HepG2 (cell line): ENCODE data around the gene CMIP. TPM values are rescaled to one million over a fixed set of nuclear protein-coding genes. Genes with fewer than 3 reads are reported as not detected.

ENCODE experiments used
- KAT7 ChIP-seq: IDR thresholded peaks from 2 replicates; pipeline ENCODE4 v1.6.1; 2018; ENCODE audit warnings: borderline replicate concordance, missing compliant biosample characterization
- KDM5A ChIP-seq: fragments of 200-600 bp; sonication (generic); IDR thresholded peaks from 2 replicates; pipeline ENCODE4 v1.7.0; 2018; ENCODE audit warnings: antibody characterized with exemption, mild to moderate bottlenecking, low read length, borderline replicate concordance
- MEF2D ChIP-seq: sonication (generic); formaldehyde crosslinking; IDR thresholded peaks from 2 replicates; pipeline ENCODE4 v1.5.1; 2020; ENCODE audit warnings: mild to moderate bottlenecking, missing genetic modification reagents
- MTA1 ChIP-seq: sonication (generic); formaldehyde crosslinking; IDR thresholded peaks from 2 replicates; pipeline ENCODE4 v1.4.0; 2020; ENCODE audit warnings: missing genetic modification reagents, mild to moderate bottlenecking, borderline replicate concordance
- PCBP1 ChIP-seq: fragments of 200-400 bp; formaldehyde crosslinking; IDR thresholded peaks from 2 replicates; pipeline ENCODE4 v1.6.1; 2017; ENCODE audit warnings: mild to moderate bottlenecking, low read depth, low read length, borderline replicate concordance
- PHF21A ChIP-seq: sonication (generic); formaldehyde crosslinking; IDR thresholded peaks from 2 replicates; pipeline ENCODE4 v1.5.0; 2020; ENCODE audit warnings: mild to moderate bottlenecking, missing genetic modification reagents
- PREB ChIP-seq: sonication (generic); formaldehyde crosslinking; IDR thresholded peaks from 2 replicates; pipeline ENCODE4 v1.4.0; 2020; ENCODE audit warnings: missing genetic modification reagents
- ZBTB7B ChIP-seq: sonication (generic); formaldehyde crosslinking; IDR thresholded peaks from 2 replicates; pipeline ENCODE4 v1.4.0; 2020; ENCODE audit warnings: missing genetic modification reagents
- ZC3H13 ChIP-seq: sonication (generic); formaldehyde crosslinking; IDR thresholded peaks from 2 replicates; pipeline ENCODE4 v1.8.1; 2023; ENCODE audit warnings: mild to moderate bottlenecking, missing genetic modification reagents, moderate library complexity
- ZGPAT ChIP-seq: IDR thresholded peaks from 2 replicates; pipeline ENCODE4 v1.6.1; 2016; ENCODE audit warnings: mild to moderate bottlenecking
- ZNF547 ChIP-seq: sonication (generic); formaldehyde crosslinking; IDR thresholded peaks from 2 replicates; pipeline ENCODE4 v1.5.1; 2020; ENCODE audit warnings: mild to moderate bottlenecking, missing genetic modification reagents
- ZNF614 ChIP-seq: IDR thresholded peaks from 2 replicates; pipeline ENCODE4 v1.6.1; 2018; ENCODE audit warnings: missing biosample characterization, missing genetic modification reagents, inconsistent platforms, borderline replicate concordance
- ZNF75D ChIP-seq: sonication (generic); formaldehyde crosslinking; IDR thresholded peaks from 2 replicates; pipeline ENCODE4 v1.8.1; 2023; ENCODE audit warnings: missing genetic modification reagents, mild to moderate bottlenecking, borderline replicate concordance
- polyA plus RNA-seq, 8 experiments: library from polyadenylated mRNA; depleted of rRNA in 3 of 8; stranded (reverse) in 7 of 8; unstranded in 1 of 8; fragments of >200 nt; fragmentation: Illumina TruSeq in 4 of 8; extraction: Trizol in 4 of 8; gene quantifications; 2 replicates each; pipeline versions ENCODE4 v1.2.1 to v1.2.3, GENCODE V29; 2011 to 2016; ENCODE audit warnings: low read depth in 4 of 8, missing spikeins in 1 of 8, mixed read lengths in 1 of 8; ENCODE audit not compliant: insufficient read depth in 1 of 8
- total RNA-seq, 5 experiments: library from RNA; depleted of rRNA; stranded (reverse); fragments of >200 nt; fragmentation: Illumina TruSeq; extraction: Trizol; gene quantifications; 2 replicates each; pipeline ENCODE4 v1.2.3, GENCODE V29; 2016; ENCODE audit warnings: low read depth in 1 of 5
- TF ChIP-seq, protein P1 (sequence below): IDR thresholded peaks from 2 replicates; pipeline ENCODE4 v1.6.1; 2012; ENCODE audit warnings: low read length, improper control_type of control experiment
- TF ChIP-seq, protein P2 (sequence below): sonication (generic); formaldehyde crosslinking; IDR thresholded peaks from 2 replicates; pipeline ENCODE4 v1.4.0; 2020; ENCODE audit warnings: missing genetic modification reagents, borderline replicate concordance
- TF ChIP-seq, protein P3 (sequence below): sonication (generic); formaldehyde crosslinking; IDR thresholded peaks from 2 replicates; pipeline ENCODE4 v1.8.0; 2022; ENCODE audit warnings: mild to moderate bottlenecking, missing genetic modification reagents; ENCODE audit not compliant: insufficient replicate concordance

Gene CMIP
- total and polyA plus RNA-seq, 2 of the 13 experiments (the other 11 are each of a cell fraction or from before 2014, with no cell fraction given): 10.9 to 18.1 TPM

- TF ChIP-seq, protein P1, sequence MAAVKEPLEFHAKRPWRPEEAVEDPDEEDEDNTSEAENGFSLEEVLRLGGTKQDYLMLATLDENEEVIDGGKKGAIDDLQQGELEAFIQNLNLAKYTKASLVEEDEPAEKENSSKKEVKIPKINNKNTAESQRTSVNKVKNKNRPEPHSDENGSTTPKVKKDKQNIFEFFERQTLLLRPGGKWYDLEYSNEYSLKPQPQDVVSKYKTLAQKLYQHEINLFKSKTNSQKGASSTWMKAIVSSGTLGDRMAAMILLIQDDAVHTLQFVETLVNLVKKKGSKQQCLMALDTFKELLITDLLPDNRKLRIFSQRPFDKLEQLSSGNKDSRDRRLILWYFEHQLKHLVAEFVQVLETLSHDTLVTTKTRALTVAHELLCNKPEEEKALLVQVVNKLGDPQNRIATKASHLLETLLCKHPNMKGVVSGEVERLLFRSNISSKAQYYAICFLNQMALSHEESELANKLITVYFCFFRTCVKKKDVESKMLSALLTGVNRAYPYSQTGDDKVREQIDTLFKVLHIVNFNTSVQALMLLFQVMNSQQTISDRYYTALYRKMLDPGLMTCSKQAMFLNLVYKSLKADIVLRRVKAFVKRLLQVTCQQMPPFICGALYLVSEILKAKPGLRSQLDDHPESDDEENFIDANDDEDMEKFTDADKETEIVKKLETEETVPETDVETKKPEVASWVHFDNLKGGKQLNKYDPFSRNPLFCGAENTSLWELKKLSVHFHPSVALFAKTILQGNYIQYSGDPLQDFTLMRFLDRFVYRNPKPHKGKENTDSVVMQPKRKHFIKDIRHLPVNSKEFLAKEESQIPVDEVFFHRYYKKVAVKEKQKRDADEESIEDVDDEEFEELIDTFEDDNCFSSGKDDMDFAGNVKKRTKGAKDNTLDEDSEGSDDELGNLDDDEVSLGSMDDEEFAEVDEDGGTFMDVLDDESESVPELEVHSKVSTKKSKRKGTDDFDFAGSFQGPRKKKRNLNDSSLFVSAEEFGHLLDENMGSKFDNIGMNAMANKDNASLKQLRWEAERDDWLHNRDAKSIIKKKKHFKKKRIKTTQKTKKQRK: no peak
- peak; percentile 70; the same call in 1 of the 2 replicates for TF ChIP-seq ZBTB7B (CRISPR knock-in tag)
- TF ChIP-seq ZNF547 (CRISPR knock-in tag): peak; percentile 33; the same call in 1 of the 2 replicates
- 0 out of 2 replicates have a peak, but pooled peaks have one; percentile 4 for TF ChIP-seq ZC3H13 (CRISPR knock-in tag)
- no peak for TF ChIP-seq PHF21A (CRISPR knock-in tag)
- peak; percentile 41; the same call in 1 of the 2 replicates for TF ChIP-seq MEF2D (CRISPR knock-in tag)
- TF ChIP-seq MTA1 (CRISPR knock-in tag): no peak; the same call in 1 of the 2 replicates
- TF ChIP-seq ZGPAT (CRISPR knock-in tag): peak; percentile 7; the same call in 1 of the 2 replicates
- no peak for TF ChIP-seq ZNF75D (CRISPR knock-in tag)
- no peak for TF ChIP-seq PCBP1
- TF ChIP-seq, protein P2, sequence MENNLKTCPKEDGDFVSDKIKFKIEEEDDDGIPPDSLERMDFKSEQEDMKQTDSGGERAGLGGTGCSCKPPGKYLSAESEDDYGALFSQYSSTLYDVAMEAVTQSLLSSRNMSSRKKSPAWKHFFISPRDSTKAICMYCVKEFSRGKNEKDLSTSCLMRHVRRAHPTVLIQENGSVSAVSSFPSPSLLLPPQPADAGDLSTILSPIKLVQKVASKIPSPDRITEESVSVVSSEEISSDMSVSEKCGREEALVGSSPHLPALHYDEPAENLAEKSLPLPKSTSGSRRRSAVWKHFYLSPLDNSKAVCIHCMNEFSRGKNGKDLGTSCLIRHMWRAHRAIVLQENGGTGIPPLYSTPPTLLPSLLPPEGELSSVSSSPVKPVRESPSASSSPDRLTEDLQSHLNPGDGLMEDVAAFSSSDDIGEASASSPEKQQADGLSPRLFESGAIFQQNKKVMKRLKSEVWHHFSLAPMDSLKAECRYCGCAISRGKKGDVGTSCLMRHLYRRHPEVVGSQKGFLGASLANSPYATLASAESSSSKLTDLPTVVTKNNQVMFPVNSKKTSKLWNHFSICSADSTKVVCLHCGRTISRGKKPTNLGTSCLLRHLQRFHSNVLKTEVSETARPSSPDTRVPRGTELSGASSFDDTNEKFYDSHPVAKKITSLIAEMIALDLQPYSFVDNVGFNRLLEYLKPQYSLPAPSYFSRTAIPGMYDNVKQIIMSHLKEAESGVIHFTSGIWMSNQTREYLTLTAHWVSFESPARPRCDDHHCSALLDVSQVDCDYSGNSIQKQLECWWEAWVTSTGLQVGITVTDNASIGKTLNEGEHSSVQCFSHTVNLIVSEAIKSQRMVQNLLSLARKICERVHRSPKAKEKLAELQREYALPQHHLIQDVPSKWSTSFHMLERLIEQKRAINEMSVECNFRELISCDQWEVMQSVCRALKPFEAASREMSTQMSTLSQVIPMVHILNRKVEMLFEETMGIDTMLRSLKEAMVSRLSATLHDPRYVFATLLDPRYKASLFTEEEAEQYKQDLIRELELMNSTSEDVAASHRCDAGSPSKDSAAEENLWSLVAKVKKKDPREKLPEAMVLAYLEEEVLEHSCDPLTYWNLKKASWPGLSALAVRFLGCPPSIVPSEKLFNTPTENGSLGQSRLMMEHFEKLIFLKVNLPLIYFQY (CRISPR knock-in tag): no peak
- 0 out of 2 replicates have a peak, but pooled peaks have one; percentile 48 for TF ChIP-seq KAT7 (CRISPR knock-in tag)
- TF ChIP-seq, protein P3, sequence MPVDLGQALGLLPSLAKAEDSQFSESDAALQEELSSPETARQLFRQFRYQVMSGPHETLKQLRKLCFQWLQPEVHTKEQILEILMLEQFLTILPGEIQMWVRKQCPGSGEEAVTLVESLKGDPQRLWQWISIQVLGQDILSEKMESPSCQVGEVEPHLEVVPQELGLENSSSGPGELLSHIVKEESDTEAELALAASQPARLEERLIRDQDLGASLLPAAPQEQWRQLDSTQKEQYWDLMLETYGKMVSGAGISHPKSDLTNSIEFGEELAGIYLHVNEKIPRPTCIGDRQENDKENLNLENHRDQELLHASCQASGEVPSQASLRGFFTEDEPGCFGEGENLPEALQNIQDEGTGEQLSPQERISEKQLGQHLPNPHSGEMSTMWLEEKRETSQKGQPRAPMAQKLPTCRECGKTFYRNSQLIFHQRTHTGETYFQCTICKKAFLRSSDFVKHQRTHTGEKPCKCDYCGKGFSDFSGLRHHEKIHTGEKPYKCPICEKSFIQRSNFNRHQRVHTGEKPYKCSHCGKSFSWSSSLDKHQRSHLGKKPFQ: peak; percentile 59
- TF ChIP-seq ZNF614 (CRISPR knock-in tag): 0 out of 2 replicates have a peak, but pooled peaks have one; percentile 27
- TF ChIP-seq KDM5A: peak; percentile 14; the same call in 1 of the 2 replicates
- TF ChIP-seq PREB: no peak
Observed at GRCh38 chr16:81445143-81445961, 744 bp downstream of the CMIP start (continued).
